RCC 7860 (cell line): ENCODE results near the gene MAPRE2.
"Not testable (repeated sequence)": the region's sequence is repeated elsewhere in the genome, so short reads cannot be mapped to it uniquely, and the experiment has no call there.

Source experiments
- DNase-seq: peaks from one replicate; pipeline ENCODE4 v3.0.0-alpha.2; 2015; ENCODE audit warnings: low spot score
- FAIRE-seq: peaks from 2 replicates; lab custom pipeline; 2012; peaks lifted over from hg19 to GRCh38; lab: Jason Lieb, UNC

The MAPRE2 gene

DNA sequence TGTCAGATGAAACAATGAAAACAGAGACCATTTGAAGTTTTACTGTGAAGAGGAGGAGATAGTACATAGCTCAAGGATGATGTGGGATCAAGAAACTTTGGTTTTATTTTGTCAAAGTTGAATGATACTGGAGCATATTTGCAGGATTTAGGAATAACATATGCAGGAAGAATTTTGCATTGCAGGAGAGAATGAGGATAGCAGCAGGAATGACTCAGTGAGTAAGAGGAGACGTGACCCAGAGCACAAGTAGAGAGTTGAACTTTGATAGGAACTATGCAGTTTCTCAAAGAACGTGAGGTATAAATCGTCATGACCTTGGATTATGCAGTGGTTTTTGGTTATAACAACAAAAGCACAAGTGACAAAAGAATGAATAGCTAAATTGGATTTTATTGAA is 47.7 kb downstream of the MAPRE2 start:
- FAIRE-seq = no peak

DNA sequence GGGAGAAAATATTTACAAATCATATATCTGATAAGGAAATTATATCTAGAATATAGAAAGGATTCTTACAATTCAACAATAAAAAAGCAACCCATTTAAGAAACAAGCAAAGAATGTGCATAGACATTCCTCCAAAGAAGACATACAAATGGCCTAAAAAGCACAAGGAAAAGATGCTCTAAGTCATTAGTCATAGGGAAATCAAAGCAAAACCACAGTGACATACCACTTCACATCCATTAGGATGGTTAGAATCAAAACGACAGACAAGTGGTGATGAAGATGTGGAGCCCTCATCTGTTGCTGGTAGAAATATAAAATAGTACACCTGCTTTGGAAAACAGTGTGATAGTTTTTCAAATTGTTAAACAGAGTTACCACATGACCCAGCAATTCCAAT is 48.2 kb downstream of the MAPRE2 start:
- DNase-seq = no peak
- no peak for FAIRE-seq

More for the DNA sequence above, 47.7 kb downstream of the MAPRE2 start:
- DNase-seq = no peak

DNA sequence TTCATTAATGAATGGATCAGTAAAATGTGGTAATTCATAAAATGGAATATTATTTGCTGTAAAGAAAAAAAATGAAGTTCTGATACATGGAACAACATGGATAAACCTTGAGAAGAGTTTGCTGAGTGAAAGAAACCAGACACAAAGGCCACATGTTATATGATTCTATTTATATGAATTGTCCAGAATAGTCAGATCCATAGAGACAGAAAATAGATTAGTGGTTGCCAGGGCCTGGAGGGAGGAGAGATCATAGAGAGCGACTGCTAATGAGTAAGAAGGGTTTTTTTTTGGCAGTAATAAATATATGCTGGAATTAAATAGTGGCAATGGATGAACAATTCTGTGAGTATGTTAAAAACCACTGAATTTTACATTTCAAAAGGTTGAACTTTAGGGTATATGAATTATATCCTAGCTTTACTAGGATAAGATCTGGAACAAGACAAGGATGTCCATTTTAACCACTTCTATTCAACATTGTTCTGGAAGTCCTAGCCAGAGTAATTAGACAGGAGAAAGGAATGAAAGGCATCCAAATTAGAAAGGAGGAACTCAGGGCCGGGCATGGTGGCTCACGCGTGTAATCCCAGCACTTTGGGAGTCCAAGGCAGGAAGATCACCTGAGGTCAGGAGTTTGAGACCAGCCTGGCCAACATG is 48.8 kb downstream of the MAPRE2 start:
- DNase-seq (no peak), FAIRE-seq (no peak)

GRCh38 chr18:35091841-35092240 is 50.6 kb downstream of the MAPRE2 start:
- FAIRE-seq = no peak

GRCh38 chr18:35095983-35096676 is 54.9 kb downstream of the MAPRE2 start:
- DNase-seq (no peak), FAIRE-seq (no peak)

More at GRCh38 chr18:35091841-35092240, 50.6 kb downstream of the MAPRE2 start:
- no peak for DNase-seq

GRCh38 chr18:35096677-35097011 is 55.4 kb downstream of the MAPRE2 start:
- no peak for FAIRE-seq
- no peak for DNase-seq

DNA sequence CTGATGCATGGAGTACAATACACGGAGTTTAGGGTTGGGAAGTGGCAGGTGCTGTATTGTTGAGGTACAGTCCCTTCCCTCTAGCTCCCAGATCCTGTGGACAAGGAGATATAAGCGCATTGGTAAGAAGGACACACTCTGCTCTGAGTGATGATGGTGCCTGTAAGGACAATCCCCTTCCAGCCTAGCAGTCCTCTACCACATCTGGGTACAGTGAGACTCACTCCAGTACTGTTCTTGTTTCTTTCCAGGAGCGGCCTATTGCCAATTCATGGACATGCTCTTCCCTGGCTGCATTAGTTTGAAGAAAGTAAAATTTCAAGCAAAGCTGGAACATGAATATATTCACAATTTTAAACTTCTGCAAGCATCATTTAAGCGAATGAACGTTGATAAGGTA is 56.0 kb downstream of the MAPRE2 start:
- DNase-seq (no peak), FAIRE-seq (no peak)

DNA sequence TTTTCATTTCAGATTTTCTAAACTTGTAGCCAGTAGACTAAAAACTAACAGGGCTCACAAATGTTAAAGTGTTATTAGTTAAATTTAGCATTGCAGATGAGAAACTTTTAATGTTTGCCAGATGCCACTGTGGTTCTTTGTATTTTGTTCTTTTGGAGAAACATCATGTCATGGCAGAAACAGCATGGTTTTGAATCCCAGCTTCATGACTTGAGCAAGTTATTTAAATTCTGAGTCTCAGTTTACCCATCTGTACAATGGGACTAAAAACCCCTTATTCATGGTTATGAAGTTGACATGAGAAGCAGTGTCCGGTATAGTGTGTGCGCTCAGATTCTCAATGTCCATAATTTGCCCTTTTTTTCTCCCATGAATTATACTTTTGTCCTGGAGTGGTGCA is 56.5 kb downstream of the MAPRE2 start:
- DNase-seq = no peak
- FAIRE-seq = no peak

- DNase-seq = no peak
- no peak for FAIRE-seq
Measured at GRCh38 chr18:35099911-35100310, 58.7 kb downstream of the MAPRE2 start.

GRCh38 chr18:35104391-35105051 is 63.3 kb downstream of the MAPRE2 start:
- FAIRE-seq = no peak
- no peak for DNase-seq

DNA sequence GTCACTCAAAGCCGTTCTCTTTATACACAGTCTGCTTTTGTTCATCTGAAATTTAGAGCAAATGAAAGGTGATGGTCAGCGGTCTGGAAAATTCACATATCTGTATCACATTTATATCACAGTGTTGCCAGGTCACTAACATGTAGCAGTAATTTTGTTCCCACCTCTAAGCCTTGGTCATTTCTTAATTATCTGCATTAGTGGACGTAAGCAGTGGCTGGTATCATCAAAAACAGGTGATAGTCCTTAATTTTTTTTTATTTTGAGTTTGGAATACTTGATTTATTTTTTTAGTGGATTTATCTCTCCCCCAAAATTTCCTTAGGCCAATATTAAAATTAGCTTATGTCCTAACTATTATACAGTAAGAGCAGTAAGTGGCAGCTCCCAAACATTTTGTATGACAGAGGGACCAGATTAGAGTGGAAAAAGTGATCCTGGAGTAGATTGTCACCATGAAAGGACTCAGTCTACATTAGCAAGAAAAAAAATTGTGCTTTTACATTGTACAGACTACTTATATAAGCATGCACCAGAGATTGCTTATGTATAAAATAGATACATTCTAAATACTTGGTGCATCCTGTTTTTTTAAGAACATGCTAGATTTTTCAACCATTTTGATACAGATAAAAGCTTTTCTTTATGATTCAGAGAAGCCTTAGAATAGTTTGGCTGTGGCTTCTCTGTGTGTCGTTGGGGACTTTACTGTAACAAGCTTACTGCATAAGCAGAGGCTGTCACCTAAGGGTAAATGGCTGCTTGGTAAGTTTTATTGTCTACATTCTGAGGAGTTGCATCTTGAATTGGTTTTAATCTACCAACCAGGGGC is 65.0 kb downstream of the MAPRE2 start:
- FAIRE-seq (no peak), DNase-seq (no peak)

DNA sequence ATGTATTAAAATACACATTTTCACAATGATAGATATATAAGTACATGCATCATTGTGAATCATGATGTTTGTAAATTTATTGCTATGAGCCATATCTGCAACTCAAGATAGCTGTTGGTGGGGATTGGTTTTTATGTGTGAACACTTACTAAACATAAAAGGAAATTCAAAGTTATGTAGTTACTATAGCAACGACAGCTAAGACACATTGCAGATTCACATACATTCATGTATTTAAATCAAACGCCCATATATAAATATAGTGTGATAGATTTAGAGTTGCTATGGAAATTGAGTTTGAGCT is 65.6 kb downstream of the MAPRE2 start:
- DNase-seq (no peak), FAIRE-seq (no peak)

DNA sequence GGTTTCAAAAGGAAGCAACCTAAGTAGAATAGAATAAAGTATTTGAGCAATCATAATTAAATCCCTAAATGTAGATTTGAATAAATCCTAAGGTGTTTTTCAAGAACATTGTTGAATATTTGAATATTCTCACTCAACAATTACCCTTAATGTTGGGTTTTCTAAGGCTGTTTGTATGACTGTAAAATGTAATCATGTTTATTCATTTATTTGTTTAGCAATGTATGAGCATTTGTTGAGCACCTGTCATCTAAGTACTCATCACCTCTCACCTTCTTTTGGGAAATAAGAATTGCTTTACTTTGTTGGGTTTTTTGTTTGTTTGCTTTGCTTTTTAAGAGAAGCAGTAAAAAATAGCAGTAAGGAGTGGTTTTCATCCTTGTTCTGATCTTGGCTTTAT is 66.0 kb downstream of the MAPRE2 start:
- no peak for DNase-seq
- no peak for FAIRE-seq

DNA sequence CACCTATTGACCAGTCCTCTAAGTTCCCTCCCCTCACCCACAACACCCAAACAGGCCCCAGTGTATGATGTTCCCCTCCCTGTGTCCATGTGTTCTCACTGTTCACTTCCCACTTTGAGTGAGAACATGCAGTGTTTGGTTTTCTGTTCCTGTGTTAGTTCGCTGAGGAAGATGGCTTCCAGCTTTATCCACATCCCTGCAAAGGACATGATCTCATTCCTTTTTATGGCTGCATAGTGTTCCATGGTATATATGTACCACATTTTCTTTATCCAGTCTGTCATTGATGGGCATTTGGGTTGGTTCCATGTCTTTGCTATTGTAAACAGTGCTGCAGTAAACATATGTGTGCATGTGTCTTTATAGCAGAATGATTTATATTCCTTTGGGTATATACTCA is 66.9 kb downstream of the MAPRE2 start:
- FAIRE-seq, DNase-seq: not testable (repeated sequence)

DNA sequence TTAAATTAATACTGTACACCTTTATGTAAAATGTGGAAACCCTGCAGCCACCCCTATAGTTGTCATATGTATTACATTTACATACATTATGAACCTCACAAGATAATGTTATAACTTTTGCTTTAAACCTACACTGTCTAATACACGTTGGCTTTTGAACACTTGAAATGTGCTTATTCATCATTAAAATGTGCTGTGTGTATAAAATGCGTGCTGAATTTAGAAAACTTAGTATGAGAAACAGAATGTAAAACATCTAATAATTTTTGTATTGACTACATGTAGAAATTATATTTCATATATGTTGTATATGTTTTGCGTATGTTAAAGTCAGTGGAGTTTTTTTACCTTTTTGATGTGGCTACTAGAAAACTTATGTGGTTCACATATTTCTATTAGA is 68.8 kb downstream of the MAPRE2 start:
- no peak for DNase-seq
- no peak for FAIRE-seq

DNA sequence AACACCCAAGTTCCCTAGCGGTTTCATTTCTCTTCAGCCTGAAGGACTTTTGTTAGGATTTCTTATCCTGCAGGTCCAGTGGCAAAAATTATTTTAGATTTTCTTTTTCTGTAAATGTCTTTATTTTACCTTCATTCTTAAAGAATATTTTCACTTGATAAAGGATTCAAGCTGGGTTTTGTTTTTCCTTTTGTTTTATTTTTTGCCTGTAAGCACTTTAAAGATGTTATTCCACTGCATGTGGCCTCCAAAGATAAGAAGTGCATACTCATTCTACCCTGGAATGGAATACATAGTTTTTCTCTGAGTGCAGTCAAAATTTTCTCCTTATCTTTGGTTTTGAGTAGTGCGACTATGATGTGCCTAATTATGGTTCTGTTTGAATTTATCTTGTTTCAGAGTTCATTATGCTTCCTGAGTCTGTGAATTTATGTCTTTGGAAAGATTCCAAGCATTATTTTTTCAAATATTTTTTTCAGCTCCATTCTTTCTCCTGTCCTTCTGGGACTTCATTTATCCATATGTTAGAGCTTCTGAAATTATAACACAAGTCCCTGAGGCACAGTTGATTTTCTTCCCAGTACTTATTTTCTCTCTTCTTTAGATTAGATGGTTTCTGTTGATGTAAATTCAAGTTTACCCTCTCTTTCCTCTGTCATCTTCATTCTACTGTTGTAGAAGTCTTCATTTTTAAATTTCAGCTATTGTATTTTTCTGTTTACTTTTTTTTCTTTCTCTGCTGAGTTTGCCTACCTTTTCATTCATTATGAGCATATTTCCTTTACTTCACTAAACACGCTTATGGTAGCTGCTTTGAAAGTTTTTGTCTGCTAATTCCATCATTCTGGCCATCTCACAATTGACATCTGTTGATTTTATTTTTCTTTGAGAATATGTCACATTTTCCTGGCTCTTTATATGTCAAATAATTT is 69.6 kb downstream of the MAPRE2 start:
- no peak for DNase-seq
- FAIRE-seq = no peak

GRCh38 chr18:35112696-35113095 is 71.5 kb downstream of the MAPRE2 start:
- DNase-seq (no peak), FAIRE-seq (no peak)

- no peak for FAIRE-seq
- no peak for DNase-seq
Measured at GRCh38 chr18:35114305-35114704, 73.1 kb downstream of the MAPRE2 start.

GRCh38 chr18:35116784-35117318 is 75.6 kb downstream of the MAPRE2 start:
- FAIRE-seq (no peak), DNase-seq (no peak)

DNA sequence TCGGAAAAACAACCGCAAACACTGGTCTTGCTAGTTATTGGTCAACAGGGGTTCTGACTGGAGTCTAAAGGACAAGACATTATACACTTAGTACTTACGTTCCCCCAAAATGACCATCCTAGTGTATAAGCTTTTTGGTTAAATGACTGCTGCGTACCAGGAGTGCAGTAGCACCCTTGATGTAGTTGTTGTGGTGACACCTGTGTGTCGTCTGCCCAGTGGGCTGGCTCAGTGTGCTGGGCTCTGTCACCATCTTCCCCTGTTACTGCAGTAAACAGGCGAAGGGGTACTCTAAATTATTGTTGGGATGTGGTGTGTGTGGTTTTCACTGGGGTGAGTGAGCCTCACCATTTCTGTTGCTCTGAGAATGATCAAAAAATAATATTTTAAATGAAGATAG is 76.2 kb downstream of the MAPRE2 start:
- FAIRE-seq (no peak), DNase-seq (no peak)
